ENCODE results near the gene LRRC38. TPM values are rescaled to one million over a fixed set of nuclear protein-coding genes. Genes with fewer than 3 reads are reported as not detected.
"Not testable (repeated sequence)": the region's sequence is repeated elsewhere in the genome, so short reads cannot be mapped to it uniquely, and the experiment has no call there.

Gene LRRC38
- total RNA-seq, 1 experiment from 2014 or later: 2.6 TPM

DNA sequence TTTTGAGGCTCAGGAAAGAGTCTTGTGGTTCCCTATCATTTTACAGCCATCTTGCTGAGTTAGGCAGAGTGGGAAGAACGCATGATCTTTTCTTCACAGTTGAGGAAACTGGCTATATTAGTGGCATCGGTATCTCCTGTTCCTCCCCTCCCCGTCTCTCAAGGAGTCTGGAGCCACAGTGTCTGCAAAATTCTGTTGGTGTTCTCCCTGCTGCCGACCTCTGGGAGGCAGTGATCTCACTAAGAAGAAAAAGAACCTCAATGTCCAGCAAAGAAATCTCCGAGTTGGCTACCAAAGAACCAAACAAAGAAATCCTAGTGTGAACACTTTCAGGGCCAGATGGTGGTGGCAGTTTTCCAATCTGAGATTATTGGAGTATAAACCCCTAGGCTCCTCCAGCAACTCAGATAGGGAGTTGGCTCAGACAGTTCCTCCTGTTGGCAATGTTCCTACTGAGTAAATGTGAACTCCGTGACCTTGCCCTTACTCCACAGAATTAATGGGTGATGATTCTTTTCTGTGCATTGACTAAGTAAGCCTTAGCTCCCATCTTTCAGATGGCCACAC, 62.3 kb downstream of the LRRC38 start:
- Histone ChIP-seq H3F3A (ENCODE audit: low read length, unreplicated experiment) (no peaks in the 10 kb centered on the region), H3K4me3 (ENCODE audit: low read length) (no peak overlapping the region), H3K9me3 (ENCODE audit: low read length) (no peaks in the 10 kb centered on the region), H3K27ac (ENCODE audit: low read length) (no peak overlapping the region), H3K9me2 (replicated peaks; ENCODE audit: low read length) (no peaks in the 10 kb centered on the region), H4K20me1 (ENCODE audit: low read length) (no peaks in the 10 kb centered on the region), H3K4me1 (ENCODE audit: insufficient read depth, low read length) (no peaks in the 10 kb centered on the region), H3K27me3 (ENCODE audit: low read length) (peaks cover 15% of the 10 kb centered on the region), H3K79me2 (ENCODE audit: low read length) (no peaks in the 10 kb centered on the region), H2AFZ (ENCODE audit: low read length) (no peak overlapping the region), H3K4me2 (ENCODE audit: low read length) (no peak overlapping the region), H3K36me3 (ENCODE audit: low read depth, low read length) (no peaks in the 10 kb centered on the region), H3K9ac (ENCODE audit: low read length) (no peak overlapping the region)
- intact Hi-C loops (cut with micrococcal nuclease): no loop called here
- peak; percentile 42 for DNase-seq
- no peak for ATAC-seq
- BruUV-seq (replicated peaks): no TSS peak
- ChIA-PET POLR2A (ENCODE audit: unreplicated experiment) (no interaction called here), CTCF (no interaction called here)
- TF ChIP-seq EZH2phosphoT487 (IDR thresholded peaks at IDR 0.05; ENCODE audit: borderline replicate concordance, low read length): no peak
- TF ChIP-seq CTCF (conservative IDR thresholded peaks at IDR 0.05; ENCODE audit: low read depth, low read length): 0 out of 2 replicates have a peak, but pooled peaks have one; percentile 17
- no peak for TF ChIP-seq EZH2 (IDR thresholded peaks at IDR 0.05; ENCODE audit: low read length, unreplicated experiment)

DNA sequence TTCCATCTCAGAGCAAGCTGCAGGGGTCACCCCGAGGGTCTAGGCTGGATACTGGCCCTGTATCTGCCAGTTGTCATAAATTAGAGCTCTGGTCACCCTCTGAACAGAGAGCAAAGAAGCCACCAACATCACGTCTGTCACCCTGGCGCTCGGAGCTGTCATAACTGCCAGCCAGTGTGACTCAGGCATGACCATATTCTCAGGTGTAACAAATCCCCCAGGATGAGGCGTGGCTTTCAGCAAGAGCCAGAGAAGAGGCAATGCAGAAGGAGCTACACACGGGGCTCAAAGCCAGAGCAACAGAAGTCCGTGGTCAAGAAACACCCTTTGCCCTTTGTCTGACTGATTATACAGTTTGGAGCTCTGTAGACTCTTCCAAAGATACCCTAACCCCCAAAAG, 63.6 kb downstream of the LRRC38 start:
- Histone ChIP-seq H3K4me1 (ENCODE audit: insufficient read depth, low read length) (no peaks in the 10 kb centered on the region), H3K4me3 (ENCODE audit: low read length) (no peak overlapping the region), H2AFZ (ENCODE audit: low read length) (no peak overlapping the region), H3K4me2 (ENCODE audit: low read length) (peak overlapping the region; percentile 42; the same call in 1 of the 2 replicates), H4K20me1 (ENCODE audit: low read length) (no peaks in the 10 kb centered on the region), H3K9ac (ENCODE audit: low read length) (no peak overlapping the region), H3K27me3 (ENCODE audit: low read length) (peaks cover 5% of the 10 kb centered on the region), H3K9me2 (replicated peaks; ENCODE audit: low read length) (no peaks in the 10 kb centered on the region), H3F3A (ENCODE audit: low read length, unreplicated experiment) (no peaks in the 10 kb centered on the region), H3K27ac (ENCODE audit: low read length) (no peak overlapping the region), H3K9me3 (ENCODE audit: low read length) (no peaks in the 10 kb centered on the region), H3K79me2 (ENCODE audit: low read length) (no peaks in the 10 kb centered on the region), H3K36me3 (ENCODE audit: low read depth, low read length) (no peaks in the 10 kb centered on the region)
- ATAC-seq: peak; percentile 49
- DNase-seq: peak; percentile 70
- ChIA-PET POLR2A (ENCODE audit: unreplicated experiment) (no interaction called here), CTCF (no interaction called here)
- no TSS peak for BruUV-seq (replicated peaks)
- intact Hi-C loops (cut with micrococcal nuclease): no loop called here
- TF ChIP-seq EZH2phosphoT487 (IDR thresholded peaks at IDR 0.05; ENCODE audit: borderline replicate concordance, low read length) (no peak), CTCF (conservative IDR thresholded peaks at IDR 0.05; ENCODE audit: low read depth, low read length) (no peak), EZH2 (IDR thresholded peaks at IDR 0.05; ENCODE audit: low read length, unreplicated experiment) (no peak)

DNA sequence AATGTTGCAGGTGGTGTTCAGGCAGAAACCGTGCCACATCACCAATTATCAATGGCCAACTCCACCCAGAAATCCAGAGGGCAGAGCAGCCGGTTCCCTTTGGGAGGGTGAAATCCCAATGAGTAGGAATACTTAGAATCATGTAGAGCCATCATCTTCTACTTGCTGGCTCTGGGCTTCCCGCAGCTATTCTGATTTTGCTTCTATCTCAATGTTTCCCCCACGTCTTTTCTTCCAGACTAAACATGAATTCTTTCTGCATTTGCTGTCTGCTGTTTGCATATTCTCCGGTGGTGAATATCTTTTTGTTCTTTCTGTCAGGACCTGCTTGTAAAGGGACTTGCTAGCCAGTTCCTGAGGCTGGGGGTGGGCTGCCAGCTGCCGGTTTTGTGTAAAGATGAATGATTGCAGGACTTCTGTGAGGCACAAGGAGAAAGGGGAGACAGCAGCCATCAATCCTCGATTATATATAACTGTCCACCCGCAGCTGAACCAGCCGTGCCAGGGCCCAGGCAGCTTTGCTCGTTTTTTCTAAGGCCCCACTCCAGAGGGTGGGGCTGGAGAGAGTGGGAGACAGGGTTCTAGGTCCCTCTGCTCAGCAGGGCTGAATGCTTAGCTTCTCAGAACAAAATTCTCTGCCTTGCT, 70.3 kb downstream of the LRRC38 start:
- Histone ChIP-seq H4K20me1 (ENCODE audit: low read length) (no peaks in the 10 kb centered on the region), H3K9me3 (ENCODE audit: low read length) (no peaks in the 10 kb centered on the region), H3K4me2 (ENCODE audit: low read length) (no peak overlapping the region), H3F3A (ENCODE audit: low read length, unreplicated experiment) (no peaks in the 10 kb centered on the region), H3K9me2 (replicated peaks; ENCODE audit: low read length) (no peaks in the 10 kb centered on the region), H3K4me3 (ENCODE audit: low read length) (no peak overlapping the region), H2AFZ (ENCODE audit: low read length) (no peak overlapping the region), H3K27ac (ENCODE audit: low read length) (no peak overlapping the region), H3K27me3 (ENCODE audit: low read length) (peaks cover 1% of the 10 kb centered on the region; the same call in 1 of the 2 replicates), H3K9ac (ENCODE audit: low read length) (no peak overlapping the region), H3K79me2 (ENCODE audit: low read length) (no peaks in the 10 kb centered on the region), H3K36me3 (ENCODE audit: low read depth, low read length) (no peaks in the 10 kb centered on the region), H3K4me1 (ENCODE audit: insufficient read depth, low read length) (no peaks in the 10 kb centered on the region)
- no TSS peak for BruUV-seq (replicated peaks)
- ATAC-seq (no peak), DNase-seq (no peak)
- CTCF ChIA-PET: no interaction called here
- no peak for TF ChIP-seq EZH2 (IDR thresholded peaks at IDR 0.05; ENCODE audit: low read length, unreplicated experiment)
- TF ChIP-seq CTCF (conservative IDR thresholded peaks at IDR 0.05; ENCODE audit: low read depth, low read length): no peak
- intact Hi-C loops (cut with micrococcal nuclease): no loop called here
- POLR2A ChIA-PET (ENCODE audit: unreplicated experiment): interaction anchor here (0.6 kb wide), 1 partner anchor 826 kb away, joined by 9 read pairs; the partner anchor contains the start of gene DHRS3

GRCh38 chr1:13439104-13439783, 74.6 kb downstream of the LRRC38 start:
- H3K9ac ChIP-seq (ENCODE audit: low read length); POLR2A ChIA-PET (ENCODE audit: unreplicated experiment); BruUV-seq (replicated peaks); H3K4me1 ChIP-seq (ENCODE audit: insufficient read depth, low read length); H2AFZ ChIP-seq (ENCODE audit: low read length); H3K9me2 ChIP-seq (replicated peaks; ENCODE audit: low read length); H3K9me3 ChIP-seq (ENCODE audit: low read length); DNase-seq; H3K4me3 ChIP-seq (ENCODE audit: low read length); intact Hi-C loops (cut with micrococcal nuclease); H3F3A ChIP-seq (ENCODE audit: low read length, unreplicated experiment); H3K36me3 ChIP-seq (ENCODE audit: low read depth, low read length); H3K27ac ChIP-seq (ENCODE audit: low read length); H3K79me2 ChIP-seq (ENCODE audit: low read length); H3K4me2 ChIP-seq (ENCODE audit: low read length); H4K20me1 ChIP-seq (ENCODE audit: low read length); CTCF ChIA-PET; ATAC-seq: not testable (repeated sequence)
- peaks cover 24% of the 10 kb centered on the region for H3K27me3 ChIP-seq (ENCODE audit: low read length)
